Measurements from ENCODE around the gene ANO2.

ANO2 gene

DNA sequence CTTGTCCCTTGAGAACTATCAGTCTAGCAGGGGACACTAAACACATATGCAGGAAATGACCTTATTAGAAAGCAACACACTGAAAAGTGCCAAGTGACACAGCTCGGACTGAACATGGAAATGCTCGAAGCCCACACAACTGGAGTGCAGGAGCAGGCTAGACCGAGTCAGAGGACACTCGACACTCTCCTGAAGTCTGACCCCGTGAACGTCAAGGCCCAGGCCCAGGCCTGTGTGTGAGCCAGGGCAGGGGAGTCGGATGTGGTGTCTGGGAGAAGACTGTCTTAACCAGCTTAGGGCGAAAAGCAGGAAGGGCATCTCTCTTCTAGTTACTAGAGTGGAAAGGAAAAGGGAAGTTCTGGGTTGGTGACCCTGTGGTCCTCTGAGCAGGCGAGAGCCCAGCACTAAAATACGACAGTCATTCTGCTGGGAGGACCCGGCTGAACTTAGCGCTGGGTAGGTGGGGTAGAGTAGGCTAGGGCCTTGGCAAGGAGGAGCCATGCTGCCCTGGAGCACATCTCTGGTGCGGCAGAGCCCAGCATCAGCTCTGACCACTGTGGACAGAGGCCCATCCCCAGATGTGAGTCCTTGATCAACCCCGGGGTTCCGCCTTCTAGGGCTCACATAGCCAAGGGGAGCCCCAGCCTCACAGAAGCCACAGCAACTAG, 420.2 kb downstream of the ANO2 start:
- TF ChIP-seq TCF4 (CRISPR knock-in tag; IDR thresholded peaks at IDR 0.05; ENCODE audit: borderline replicate concordance), result no peak
- ATAC-seq, result no peak

DNA sequence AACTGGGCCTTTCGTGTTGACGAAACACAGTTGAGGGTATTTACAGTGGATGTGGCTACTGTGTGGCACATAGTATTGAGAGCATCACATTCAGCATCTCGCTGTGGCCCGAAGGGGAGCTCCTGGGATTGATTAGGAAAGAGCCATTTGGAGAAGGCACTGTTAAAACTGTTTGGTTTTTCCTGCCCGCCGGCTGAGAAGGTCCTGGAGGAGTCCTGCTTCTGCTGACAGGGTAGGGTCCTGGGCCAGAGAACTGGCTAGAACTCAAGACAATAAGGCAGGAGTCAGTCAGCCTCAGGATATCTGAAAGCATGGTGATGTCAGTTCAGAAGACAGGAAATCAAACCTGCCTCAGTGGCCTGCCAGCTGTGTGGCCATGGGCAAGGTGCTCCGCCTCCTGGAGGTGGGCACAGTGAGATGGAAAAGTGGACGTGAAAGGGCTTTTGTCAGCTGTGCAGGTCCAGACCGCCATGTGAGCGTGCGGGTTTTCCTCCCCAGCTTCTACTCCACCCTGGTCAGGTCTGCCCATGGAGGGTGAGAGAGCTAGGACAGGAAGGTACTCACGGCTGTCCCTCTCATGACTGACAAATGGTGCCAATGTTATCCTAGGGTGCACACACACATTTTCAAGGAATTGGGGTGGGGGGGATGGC, 420.8 kb downstream of the ANO2 start:
- TF ChIP-seq GLIS3 (CRISPR knock-in tag; IDR thresholded peaks at IDR 0.05) (no peak), TSHZ2 (CRISPR knock-in tag; IDR thresholded peaks at IDR 0.05) (no peak), OSR1 (CRISPR knock-in tag; IDR thresholded peaks at IDR 0.05) (no peak), RARB (CRISPR knock-in tag; IDR thresholded peaks at IDR 0.05) (no peak), ZFP3 (CRISPR knock-in tag; IDR thresholded peaks at IDR 0.05) (no peak), ZFP30 (CRISPR knock-in tag; IDR thresholded peaks at IDR 0.05) (no peak), TCF4 (CRISPR knock-in tag; IDR thresholded peaks at IDR 0.05; ENCODE audit: borderline replicate concordance) (no peak), ESRRG (CRISPR knock-in tag; IDR thresholded peaks at IDR 0.05) (no peak), ZNF565 (CRISPR knock-in tag; conservative IDR thresholded peaks at IDR 0.05; ENCODE audit: low read depth) (no peak), ARNTL (CRISPR knock-in tag; IDR thresholded peaks at IDR 0.05; ENCODE audit: borderline replicate concordance, low read depth) (no peak), ISL1 (CRISPR knock-in tag; IDR thresholded peaks at IDR 0.05) (no peak), TOX (CRISPR knock-in tag; IDR thresholded peaks at IDR 0.05; ENCODE audit: borderline replicate concordance) (no peak), SNAI2 (CRISPR knock-in tag; IDR thresholded peaks at IDR 0.05) (no peak), PPARA (CRISPR knock-in tag; IDR thresholded peaks at IDR 0.05; ENCODE audit: borderline replicate concordance) (no peak)
- TF ChIP-seq, protein P1, sequence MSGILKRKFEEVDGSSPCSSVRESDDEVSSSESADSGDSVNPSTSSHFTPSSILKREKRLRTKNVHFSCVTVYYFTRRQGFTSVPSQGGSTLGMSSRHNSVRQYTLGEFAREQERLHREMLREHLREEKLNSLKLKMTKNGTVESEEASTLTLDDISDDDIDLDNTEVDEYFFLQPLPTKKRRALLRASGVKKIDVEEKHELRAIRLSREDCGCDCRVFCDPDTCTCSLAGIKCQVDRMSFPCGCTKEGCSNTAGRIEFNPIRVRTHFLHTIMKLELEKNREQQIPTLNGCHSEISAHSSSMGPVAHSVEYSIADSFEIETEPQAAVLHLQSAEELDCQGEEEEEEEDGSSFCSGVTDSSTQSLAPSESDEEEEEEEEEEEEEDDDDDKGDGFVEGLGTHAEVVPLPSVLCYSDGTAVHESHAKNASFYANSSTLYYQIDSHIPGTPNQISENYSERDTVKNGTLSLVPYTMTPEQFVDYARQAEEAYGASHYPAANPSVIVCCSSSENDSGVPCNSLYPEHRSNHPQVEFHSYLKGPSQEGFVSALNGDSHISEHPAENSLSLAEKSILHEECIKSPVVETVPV (CRISPR knock-in tag; IDR thresholded peaks at IDR 0.05), result no peak
- TF ChIP-seq, protein P2, sequence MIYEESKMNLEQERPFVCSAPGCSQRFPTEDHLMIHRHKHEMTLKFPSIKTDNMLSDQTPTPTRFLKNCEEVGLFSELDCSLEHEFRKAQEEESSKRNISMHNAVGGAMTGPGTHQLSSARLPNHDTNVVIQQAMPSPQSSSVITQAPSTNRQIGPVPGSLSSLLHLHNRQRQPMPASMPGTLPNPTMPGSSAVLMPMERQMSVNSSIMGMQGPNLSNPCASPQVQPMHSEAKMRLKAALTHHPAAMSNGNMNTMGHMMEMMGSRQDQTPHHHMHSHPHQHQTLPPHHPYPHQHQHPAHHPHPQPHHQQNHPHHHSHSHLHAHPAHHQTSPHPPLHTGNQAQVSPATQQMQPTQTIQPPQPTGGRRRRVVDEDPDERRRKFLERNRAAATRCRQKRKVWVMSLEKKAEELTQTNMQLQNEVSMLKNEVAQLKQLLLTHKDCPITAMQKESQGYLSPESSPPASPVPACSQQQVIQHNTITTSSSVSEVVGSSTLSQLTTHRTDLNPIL (CRISPR knock-in tag; IDR thresholded peaks at IDR 0.05; ENCODE audit: low read depth), result no peak
- TF ChIP-seq, protein P3, sequence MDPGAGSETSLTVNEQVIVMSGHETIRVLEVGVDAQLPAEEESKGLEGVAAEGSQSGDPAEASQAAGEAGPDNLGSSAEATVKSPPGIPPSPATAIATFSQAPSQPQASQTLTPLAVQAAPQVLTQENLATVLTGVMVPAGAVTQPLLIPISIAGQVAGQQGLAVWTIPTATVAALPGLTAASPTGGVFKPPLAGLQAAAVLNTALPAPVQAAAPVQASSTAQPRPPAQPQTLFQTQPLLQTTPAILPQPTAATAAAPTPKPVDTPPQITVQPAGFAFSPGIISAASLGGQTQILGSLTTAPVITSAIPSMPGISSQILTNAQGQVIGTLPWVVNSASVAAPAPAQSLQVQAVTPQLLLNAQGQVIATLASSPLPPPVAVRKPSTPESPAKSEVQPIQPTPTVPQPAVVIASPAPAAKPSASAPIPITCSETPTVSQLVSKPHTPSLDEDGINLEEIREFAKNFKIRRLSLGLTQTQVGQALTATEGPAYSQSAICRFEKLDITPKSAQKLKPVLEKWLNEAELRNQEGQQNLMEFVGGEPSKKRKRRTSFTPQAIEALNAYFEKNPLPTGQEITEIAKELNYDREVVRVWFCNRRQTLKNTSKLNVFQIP (CRISPR knock-in tag; IDR thresholded peaks at IDR 0.05; ENCODE audit: borderline replicate concordance, low read depth), result no peak
- no peak for ATAC-seq

DNA sequence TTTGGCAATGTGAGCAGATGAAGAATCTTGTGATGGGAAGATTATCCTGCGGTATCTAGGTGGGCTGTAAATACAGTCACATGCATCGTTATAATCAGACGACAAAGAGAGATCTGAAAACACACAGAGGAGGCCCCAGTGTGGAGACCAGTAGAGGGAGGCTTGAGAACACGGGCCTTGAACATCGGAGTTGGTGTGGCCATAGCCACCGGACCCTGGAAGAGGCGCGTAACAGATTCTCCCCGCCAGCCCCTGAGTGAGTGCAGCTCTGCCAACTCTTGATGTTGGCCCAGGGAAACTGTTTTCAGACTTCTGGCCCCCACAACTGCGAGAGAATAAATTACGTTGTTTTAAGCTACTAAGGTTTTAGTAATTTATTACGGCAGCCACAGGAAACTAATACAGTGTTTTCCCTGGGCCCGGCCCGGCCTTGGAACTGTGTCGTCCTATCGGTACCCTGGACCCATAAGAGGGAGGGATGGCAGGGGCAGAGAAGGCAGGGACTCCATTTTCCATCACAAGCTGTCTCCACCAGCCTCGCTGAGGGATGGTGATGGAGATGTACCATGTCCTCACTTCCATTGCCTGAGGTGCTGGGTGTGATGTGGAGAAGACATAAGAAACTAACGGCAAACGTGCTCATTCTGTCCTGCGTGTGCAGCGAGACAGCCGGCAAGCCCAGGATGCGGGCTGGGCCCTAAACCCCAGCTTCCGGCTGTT, 421.5 kb downstream of the ANO2 start:
- TF ChIP-seq TOX (CRISPR knock-in tag; IDR thresholded peaks at IDR 0.05; ENCODE audit: borderline replicate concordance), result no peak
- TF ChIP-seq, protein P3 (CRISPR knock-in tag; IDR thresholded peaks at IDR 0.05; ENCODE audit: borderline replicate concordance, low read depth), result no peak
- TF ChIP-seq ZC3H10 (CRISPR knock-in tag; IDR thresholded peaks at IDR 0.05), result no peak
- TF ChIP-seq, protein P2 (CRISPR knock-in tag; IDR thresholded peaks at IDR 0.05; ENCODE audit: low read depth), result no peak
- no peak for TF ChIP-seq RARB (CRISPR knock-in tag; IDR thresholded peaks at IDR 0.05)
- no peak for TF ChIP-seq ISL1 (CRISPR knock-in tag; IDR thresholded peaks at IDR 0.05)
- no peak for TF ChIP-seq ZNF565 (CRISPR knock-in tag; conservative IDR thresholded peaks at IDR 0.05; ENCODE audit: low read depth)
- no peak for TF ChIP-seq PPARA (CRISPR knock-in tag; IDR thresholded peaks at IDR 0.05; ENCODE audit: borderline replicate concordance)
- TF ChIP-seq, protein P1 (CRISPR knock-in tag; IDR thresholded peaks at IDR 0.05), result no peak
- no peak for TF ChIP-seq ZFP30 (CRISPR knock-in tag; IDR thresholded peaks at IDR 0.05)
- no peak for TF ChIP-seq GLIS3 (CRISPR knock-in tag; IDR thresholded peaks at IDR 0.05)
- no peak for ATAC-seq

Data from SK-N-SH treated with all-trans-retinoic acid at 6 μM for 48 hours (cell line).